ENCODE results near the gene DIRAS1.
"Not testable (repeated sequence)": the region's sequence is repeated elsewhere in the genome, so short reads cannot be mapped to it uniquely, and the experiment has no call there.

The DIRAS1 gene

GRCh38 chr19:2726160-2726855 is 5.1 kb upstream of the DIRAS1 start:
- DNase-seq, result no peak

- DNase-seq, result no peak
Observed at GRCh38 chr19:2724148-2724557, 3.0 kb upstream of the DIRAS1 start.

GRCh38 chr19:2723747-2724146 is 2.6 kb upstream of the DIRAS1 start:
- no peak for DNase-seq

GRCh38 chr19:2723345-2723715 is 2.2 kb upstream of the DIRAS1 start:
- DNase-seq, result no peak

- DNase-seq, result no peak
Observed at GRCh38 chr19:2722541-2723344, 1.6 kb upstream of the DIRAS1 start.

- no peak for DNase-seq
Observed at GRCh38 chr19:2721570-2722540, 683 bp upstream of the DIRAS1 start.

GRCh38 chr19:2719920-2720776 is 1.0 kb downstream of the DIRAS1 start:
- no peak for DNase-seq

GRCh38 chr19:2719232-2719735 is 1.9 kb downstream of the DIRAS1 start:
- no peak for DNase-seq

- DNase-seq, result no peak
Observed at GRCh38 chr19:2717638-2718541, 3.3 kb downstream of the DIRAS1 start.

GRCh38 chr19:2716722-2717637 is 4.2 kb downstream of the DIRAS1 start:
- DNase-seq, result no peak

- no peak for DNase-seq
Observed at GRCh38 chr19:2716275-2716650, 4.9 kb downstream of the DIRAS1 start.

- DNase-seq, result no peak
Observed at GRCh38 chr19:2715470-2716274, 5.5 kb downstream of the DIRAS1 start.

- no peak for DNase-seq
Observed at GRCh38 chr19:2714531-2715269, 6.5 kb downstream of the DIRAS1 start.

- DNase-seq, result not testable (repeated sequence)
Observed at GRCh38 chr19:2714102-2714501, 7.1 kb downstream of the DIRAS1 start.

- DNase-seq, result not testable (repeated sequence)
Observed at GRCh38 chr19:2713170-2713569, 8.0 kb downstream of the DIRAS1 start.

- DNase-seq, result no peak
Observed at GRCh38 chr19:2711875-2712205, 9.3 kb downstream of the DIRAS1 start.

- no peak for DNase-seq
Observed at GRCh38 chr19:2711172-2711874, 9.8 kb downstream of the DIRAS1 start.

GRCh38 chr19:2706251-2706650 is 14.9 kb downstream of the DIRAS1 start:
- no peak for DNase-seq
